Lung (tissue), 16 donors: ENCODE data around the gene PARP3. TPM values are rescaled to one million over a fixed set of nuclear protein-coding genes. Genes with fewer than 3 reads are reported as not detected.

Source experiments
- ATAC-seq: fragments of 200-7000 bp; cut with Tn5 transposase; one replicate; pipeline ENCODE4 v1.9.1; 2020; ENCODE audit warnings: moderate number of reproducible peaks; ENCODE audit not compliant: insufficient read depth, low FRiP score
- DNase-seq, 3 donors: peaks; one replicate each; pipeline ENCODE4 v3.0.0-alpha.2; 2013 to 2017
- H3K27ac ChIP-seq, 2 donors: one replicate each; pipeline ENCODE4 v1.5.1; 2013; ENCODE audit warnings: mild to moderate bottlenecking in 2 of 2, moderate library complexity in 2 of 2, control low read depth in 1 of 2, inconsistent platforms in 1 of 2, low read depth in 1 of 2, low read length in 1 of 2
- H3K27me3 ChIP-seq, 3 donors: one replicate each; pipeline ENCODE4 v1.5.1; 2013; ENCODE audit warnings: low read length in 2 of 3; ENCODE audit not compliant: control insufficient read depth in 3 of 3, insufficient read depth in 3 of 3
- H3K36me3 ChIP-seq, 4 donors: one replicate each; pipeline ENCODE4 v1.5.1; 2013; ENCODE audit warnings: low read length in 4 of 4, mild to moderate bottlenecking in 1 of 4, moderate library complexity in 1 of 4; ENCODE audit not compliant: control insufficient read depth in 4 of 4, insufficient read depth in 4 of 4
- H3K4me1 ChIP-seq, 5 donors: one replicate each; pipeline ENCODE4 v1.5.1; 2013; ENCODE audit warnings: low read length in 5 of 5, mild to moderate bottlenecking in 2 of 5, moderate library complexity in 1 of 5; ENCODE audit not compliant: control insufficient read depth in 5 of 5, insufficient read depth in 5 of 5
- H3K4me3 ChIP-seq: one replicate; pipeline ENCODE4 v1.5.1; 2013; ENCODE audit warnings: mild to moderate bottlenecking, control low read depth, moderate library complexity
- H3K9ac ChIP-seq, 2 donors: one replicate each; pipeline ENCODE4 v1.5.1; 2013; ENCODE audit warnings: low read length in 2 of 2, control low read depth in 1 of 2; ENCODE audit not compliant: insufficient read depth in 1 of 2
- H3K9me3 ChIP-seq, 4 donors: one replicate each; pipeline ENCODE4 v1.5.1; 2013; ENCODE audit warnings: low read length in 3 of 4, mild to moderate bottlenecking in 1 of 4, moderate library complexity in 1 of 4; ENCODE audit not compliant: control insufficient read depth in 4 of 4, insufficient read depth in 3 of 4
- WGBS, 2 donors: extraction: QIAGEN DNeasy Blood & Tissue Kit; methylation state at CpG; one replicate each; pipeline ENCODE4 v1.1.7; 2013; 5-methylcytosine and 5-hydroxymethylcytosine counted together
- long read RNA-seq, 5 donors: transcript quantifications; one replicate each; lab custom pipeline, GENCODE V29; 2026
- polyA plus RNA-seq, 2 donors: library from polyadenylated mRNA; stranded (reverse); fragments of 200-250 nt; gene quantifications; one replicate each; pipeline ENCODE4 v1.2.1, GENCODE V29; 2013
- total RNA-seq, 2 donors: library from RNA; depleted of rRNA in 1 of 2; stranded (reverse); fragments of >200 nt in 1 of 2; gene quantifications; one replicate each; pipeline ENCODE4 v1.2.1, GENCODE V29; 2014 to 2021
- TF ChIP-seq, protein P1 (sequence below): IDR thresholded peaks from 2 replicates; pipeline ENCODE4 v1.5.1; 2012; ENCODE audit warnings: mild to moderate bottlenecking; ENCODE audit errors: control extremely low read depth, extremely low read depth
- donor health status: control.
- donor health status: control.
- donor health status: Bipolar disorder and iron deficiency.
- donor health status: healthy.
- donor health status: DM: yes; HTN: yes; CAD: no.

PARP3 gene
- 10 to 100 TPM; 24.8 to 36.7 TPM for total RNA-seq
- 10 to 100 TPM; 15.3 to 17.3 TPM for polyA plus RNA-seq
- long read RNA-seq, donor 1, partial matches to known transcripts, result 5 of 8 reads
- long read RNA-seq, donor 1, other reads (novel, unspliced or antisense), result 0 of 8 reads
- long read RNA-seq, donor 2, result 0 reads
- long read RNA-seq, donor 3, partial matches to known transcripts, result 0 of 1 reads
- long read RNA-seq, donor 3, other reads (novel, unspliced or antisense), result 0 of 1 reads
- long read RNA-seq, donor 4, partial matches to known transcripts, result 0 of 3 reads
- long read RNA-seq, donor 4, other reads (novel, unspliced or antisense), result 0 of 3 reads
- long read RNA-seq, donor 5, partial matches to known transcripts, result 0 of 4 reads
- long read RNA-seq, donor 5, other reads (novel, unspliced or antisense), result 0 of 4 reads

DNA sequence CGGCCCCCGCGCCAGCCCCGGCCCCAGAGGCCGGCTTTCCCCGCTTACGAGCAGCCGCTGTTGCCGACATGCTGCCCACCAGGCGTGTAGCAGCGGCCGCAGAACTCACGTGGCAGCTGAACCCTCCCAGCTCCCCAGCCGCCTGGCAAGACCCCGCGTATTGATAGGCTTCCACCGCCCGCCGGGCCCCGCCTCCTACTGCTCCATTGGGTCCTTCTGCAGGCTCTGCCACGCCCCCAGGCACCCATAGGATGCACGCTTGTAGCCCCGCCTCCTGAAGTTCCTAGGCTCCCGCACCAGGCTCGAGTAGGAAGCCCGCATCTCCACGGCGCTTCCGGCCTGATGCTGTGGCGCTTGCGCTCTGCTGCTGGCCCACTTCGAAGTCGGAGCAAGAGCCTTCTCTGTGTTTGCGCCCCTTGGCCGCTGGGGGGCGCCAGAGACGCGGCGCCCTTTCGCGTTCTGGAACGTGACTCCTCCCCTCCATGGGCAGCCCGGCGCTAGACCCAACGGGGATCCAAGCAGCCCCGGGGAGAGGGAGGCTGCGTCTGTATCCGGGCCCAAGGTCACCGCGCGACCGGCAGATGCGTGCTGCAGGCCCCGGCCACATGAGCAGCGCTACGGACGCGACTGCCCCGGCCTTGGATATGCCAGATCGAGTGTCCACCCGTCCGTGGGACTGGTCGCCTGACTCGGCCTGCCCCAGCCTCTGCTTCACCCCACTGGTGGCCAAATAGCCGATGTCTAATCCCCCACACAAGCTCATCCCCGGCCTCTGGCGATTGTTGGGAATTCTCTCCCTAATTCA, at the start of gene PARP3, which contains the start of gene RRP9:
PARP3 (plus strand) TSS at position 566 of the 805 bp plus-strand sequence. CDS start 993 bp downstream, outside the sequence.
RRP9 (minus strand) TSS at position 107 of the 805 bp plus-strand sequence; CDS start at position 70, 37 bp downstream.
- H3K4me1 ChIP-seq, result peaks cover 3 to 18% (median 12%) of the 10 kb centered on the region in 5 donors
- WGBS, 2 donors, result 1 to 3% methylated on average over 55 to 67 of the region's 67 CpGs
- peak within 1 kb of the TSS; percentile 65 for H3K4me3 ChIP-seq
- H3K27me3 ChIP-seq, result no peaks in the 10 kb centered on the region
- peak within 1 kb of the TSS; percentile 73 to 85 for H3K9ac ChIP-seq
- H3K36me3 ChIP-seq, result peaks cover 2 to 15% (median 9%) of the 10 kb centered on the region in 4 donors
- peak; percentile 93 for ATAC-seq
- H3K27ac ChIP-seq, result peak within 1 kb of the TSS; percentile 86 to 98
- DNase-seq, result peak; percentile 100
- H3K9me3 ChIP-seq, result no peaks in the 10 kb centered on the region
- TF ChIP-seq, protein P1, sequence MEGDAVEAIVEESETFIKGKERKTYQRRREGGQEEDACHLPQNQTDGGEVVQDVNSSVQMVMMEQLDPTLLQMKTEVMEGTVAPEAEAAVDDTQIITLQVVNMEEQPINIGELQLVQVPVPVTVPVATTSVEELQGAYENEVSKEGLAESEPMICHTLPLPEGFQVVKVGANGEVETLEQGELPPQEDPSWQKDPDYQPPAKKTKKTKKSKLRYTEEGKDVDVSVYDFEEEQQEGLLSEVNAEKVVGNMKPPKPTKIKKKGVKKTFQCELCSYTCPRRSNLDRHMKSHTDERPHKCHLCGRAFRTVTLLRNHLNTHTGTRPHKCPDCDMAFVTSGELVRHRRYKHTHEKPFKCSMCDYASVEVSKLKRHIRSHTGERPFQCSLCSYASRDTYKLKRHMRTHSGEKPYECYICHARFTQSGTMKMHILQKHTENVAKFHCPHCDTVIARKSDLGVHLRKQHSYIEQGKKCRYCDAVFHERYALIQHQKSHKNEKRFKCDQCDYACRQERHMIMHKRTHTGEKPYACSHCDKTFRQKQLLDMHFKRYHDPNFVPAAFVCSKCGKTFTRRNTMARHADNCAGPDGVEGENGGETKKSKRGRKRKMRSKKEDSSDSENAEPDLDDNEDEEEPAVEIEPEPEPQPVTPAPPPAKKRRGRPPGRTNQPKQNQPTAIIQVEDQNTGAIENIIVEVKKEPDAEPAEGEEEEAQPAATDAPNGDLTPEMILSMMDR, result peak; percentile 98

DNA sequence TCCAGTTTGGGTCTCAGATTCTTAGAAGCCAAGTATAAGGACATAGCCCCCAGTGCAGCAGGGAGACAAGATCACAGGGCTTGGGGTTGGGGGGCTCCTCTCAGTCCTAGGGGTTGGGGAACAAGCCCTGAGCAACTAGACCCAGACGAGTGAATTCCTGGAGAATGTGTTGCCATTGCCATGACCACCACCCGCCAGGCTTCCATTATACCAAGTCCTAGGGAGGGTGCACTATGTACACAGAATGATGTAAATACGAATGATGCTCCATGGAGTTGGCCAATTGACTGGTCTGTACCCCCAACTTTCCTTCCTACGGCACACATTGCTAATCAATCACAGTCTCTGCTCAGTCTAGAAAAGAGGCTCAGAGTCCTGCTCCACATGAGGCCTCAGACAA, 47.8 kb upstream of the PARP3 start:
- H3K9me3 ChIP-seq, result no peaks in the 10 kb centered on the region
- no peak overlapping the region for H3K9ac ChIP-seq
- no peak overlapping the region for H3K27ac ChIP-seq
- H3K4me3 ChIP-seq, result no peak overlapping the region
- H3K36me3 ChIP-seq, result no peaks in the 10 kb centered on the region
- TF ChIP-seq, protein P1, result no peak
- WGBS, 2 donors, result 89 to 93% methylated on average over 4 of the region's 4 CpGs
- no peak for DNase-seq
- H3K4me1 ChIP-seq, result no peaks in the 10 kb centered on the region
- H3K27me3 ChIP-seq, result no peaks in the 10 kb centered on the region
- no peak for ATAC-seq

DNA sequence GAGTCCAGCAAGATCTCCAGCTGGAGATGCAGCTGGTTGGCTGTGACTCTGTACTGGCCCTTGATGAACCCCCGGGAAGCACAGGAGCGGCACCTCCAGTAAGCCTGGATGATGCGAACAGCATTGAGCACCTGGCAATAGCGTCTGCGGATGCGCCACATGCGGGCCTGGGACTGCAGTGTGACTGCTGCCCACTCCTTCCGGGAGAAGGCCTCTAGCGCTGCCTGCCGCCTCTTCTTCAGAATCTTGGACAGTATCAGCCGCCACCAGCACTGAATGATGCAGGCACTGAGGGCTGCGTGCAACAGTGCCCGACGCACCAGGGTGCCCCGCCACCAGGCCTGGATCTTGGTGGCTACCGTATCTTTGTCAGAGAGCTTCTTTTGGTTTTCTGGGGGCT, 47.2 kb upstream of the PARP3 start:
- H3K9ac ChIP-seq, result no peak overlapping the region
- WGBS, 2 donors, result 96 to 98% methylated on average over 16 of the region's 16 CpGs
- H3K27ac ChIP-seq, result no peak overlapping the region
- no peak for ATAC-seq
- no peaks in the 10 kb centered on the region for H3K4me1 ChIP-seq
- TF ChIP-seq, protein P1, result no peak
- no peak for DNase-seq
- H3K9me3 ChIP-seq, result no peaks in the 10 kb centered on the region
- no peaks in the 10 kb centered on the region for H3K36me3 ChIP-seq
- no peaks in the 10 kb centered on the region for H3K27me3 ChIP-seq
- H3K4me3 ChIP-seq, result no peak overlapping the region
